ENCODE data around the gene HDAC6. TPM values are rescaled to one million over a fixed set of nuclear protein-coding genes. Genes with fewer than 3 reads are reported as not detected.

Gene HDAC6
- total RNA-seq, 1 donor from 2014 or later = 151 TPM

DNA sequence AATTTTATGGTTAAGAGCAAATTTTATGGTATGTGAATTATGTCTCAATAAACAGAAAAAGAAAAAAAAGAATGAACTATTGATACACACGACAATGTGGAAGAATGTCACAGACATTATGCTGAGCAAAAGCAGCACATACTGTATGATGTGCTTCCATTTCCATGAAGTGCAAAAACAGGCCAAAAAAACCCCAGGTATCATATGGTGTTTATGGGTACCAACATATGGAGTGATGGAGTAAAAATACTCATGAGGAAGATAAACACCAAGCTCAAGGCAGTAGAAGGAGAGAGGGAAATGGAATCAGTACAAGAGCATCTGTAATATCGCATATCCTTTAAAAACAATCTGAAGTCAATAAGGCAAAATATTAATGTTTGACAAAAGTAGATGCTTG, 19.7 kb upstream of the HDAC6 start:
- Mint-ChIP-seq H3K9me3 (no peaks in the 10 kb centered on the region), H3K36me3 (no peaks in the 10 kb centered on the region), H3K4me1 (ENCODE audit: unreplicated experiment) (no peaks in the 10 kb centered on the region), H3K27me3 (peaks cover 15% of the 10 kb centered on the region), H3K27ac (no peak overlapping the region), H3K4me3 (no peak overlapping the region)
- TF ChIP-seq, protein P1, sequence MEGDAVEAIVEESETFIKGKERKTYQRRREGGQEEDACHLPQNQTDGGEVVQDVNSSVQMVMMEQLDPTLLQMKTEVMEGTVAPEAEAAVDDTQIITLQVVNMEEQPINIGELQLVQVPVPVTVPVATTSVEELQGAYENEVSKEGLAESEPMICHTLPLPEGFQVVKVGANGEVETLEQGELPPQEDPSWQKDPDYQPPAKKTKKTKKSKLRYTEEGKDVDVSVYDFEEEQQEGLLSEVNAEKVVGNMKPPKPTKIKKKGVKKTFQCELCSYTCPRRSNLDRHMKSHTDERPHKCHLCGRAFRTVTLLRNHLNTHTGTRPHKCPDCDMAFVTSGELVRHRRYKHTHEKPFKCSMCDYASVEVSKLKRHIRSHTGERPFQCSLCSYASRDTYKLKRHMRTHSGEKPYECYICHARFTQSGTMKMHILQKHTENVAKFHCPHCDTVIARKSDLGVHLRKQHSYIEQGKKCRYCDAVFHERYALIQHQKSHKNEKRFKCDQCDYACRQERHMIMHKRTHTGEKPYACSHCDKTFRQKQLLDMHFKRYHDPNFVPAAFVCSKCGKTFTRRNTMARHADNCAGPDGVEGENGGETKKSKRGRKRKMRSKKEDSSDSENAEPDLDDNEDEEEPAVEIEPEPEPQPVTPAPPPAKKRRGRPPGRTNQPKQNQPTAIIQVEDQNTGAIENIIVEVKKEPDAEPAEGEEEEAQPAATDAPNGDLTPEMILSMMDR (conservative IDR thresholded peaks at IDR 0.05) = no peak
- DNase-seq (ENCODE audit: extremely low spot score, unreplicated experiment) = no peak

DNA sequence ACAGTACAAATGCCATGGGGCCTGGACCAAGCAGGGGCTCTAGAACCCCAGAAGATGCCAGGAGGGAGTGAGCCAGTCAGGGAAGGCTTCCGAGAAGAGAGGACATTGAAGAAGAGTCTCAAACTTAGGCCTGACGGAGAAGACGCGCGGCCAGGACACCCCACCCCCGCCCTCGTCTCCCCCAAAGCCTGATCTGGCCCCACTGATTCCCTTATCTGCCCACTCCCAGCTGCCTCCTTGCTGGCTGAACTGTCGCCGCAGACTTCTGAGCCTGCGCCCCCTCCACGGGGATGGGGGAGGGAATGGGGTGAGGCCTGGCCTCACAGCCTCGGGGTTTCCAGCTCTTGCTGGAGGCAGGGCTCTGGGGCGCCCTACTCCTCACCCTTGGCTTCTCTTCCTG, 19.1 kb upstream of the HDAC6 start:
- H3K36me3 Mint-ChIP-seq = no peaks in the 10 kb centered on the region
- no peaks in the 10 kb centered on the region for H3K9me3 Mint-ChIP-seq
- H3K27me3 Mint-ChIP-seq = peaks cover 15% of the 10 kb centered on the region
- DNase-seq (ENCODE audit: extremely low spot score, unreplicated experiment) = no peak
- TF ChIP-seq, protein P1 (conservative IDR thresholded peaks at IDR 0.05) = no peak
- H3K27ac Mint-ChIP-seq = no peak overlapping the region
- no peaks in the 10 kb centered on the region for H3K4me1 Mint-ChIP-seq (ENCODE audit: unreplicated experiment)
- no peak overlapping the region for H3K4me3 Mint-ChIP-seq

DNA sequence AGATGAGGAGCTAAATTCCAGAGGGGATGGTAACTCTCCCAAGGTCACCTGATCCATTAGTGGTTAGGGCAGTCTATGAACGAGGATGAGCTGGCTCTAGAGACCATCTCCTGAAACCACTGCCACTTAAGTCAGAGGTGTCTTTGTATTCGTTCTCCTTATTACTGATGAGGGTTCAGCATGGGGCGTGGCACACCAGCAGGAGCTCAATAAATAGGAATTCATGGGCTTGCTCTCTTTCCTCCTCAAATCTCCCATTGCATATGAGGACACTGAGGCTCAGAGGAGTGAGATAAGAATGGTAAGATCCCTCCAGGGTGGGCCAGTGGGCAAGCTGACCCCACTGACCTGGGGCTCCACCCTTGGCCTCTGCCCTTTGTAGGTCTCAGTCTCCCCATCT, 17.1 kb upstream of the HDAC6 start:
- Mint-ChIP-seq H3K4me3 (no peak overlapping the region), H3K36me3 (no peaks in the 10 kb centered on the region), H3K4me1 (ENCODE audit: unreplicated experiment) (no peaks in the 10 kb centered on the region), H3K27me3 (peaks cover 17% of the 10 kb centered on the region), H3K9me3 (no peaks in the 10 kb centered on the region), H3K27ac (no peak overlapping the region)
- no peak for DNase-seq (ENCODE audit: extremely low spot score, unreplicated experiment)
- TF ChIP-seq, protein P1 (conservative IDR thresholded peaks at IDR 0.05) = no peak

DNA sequence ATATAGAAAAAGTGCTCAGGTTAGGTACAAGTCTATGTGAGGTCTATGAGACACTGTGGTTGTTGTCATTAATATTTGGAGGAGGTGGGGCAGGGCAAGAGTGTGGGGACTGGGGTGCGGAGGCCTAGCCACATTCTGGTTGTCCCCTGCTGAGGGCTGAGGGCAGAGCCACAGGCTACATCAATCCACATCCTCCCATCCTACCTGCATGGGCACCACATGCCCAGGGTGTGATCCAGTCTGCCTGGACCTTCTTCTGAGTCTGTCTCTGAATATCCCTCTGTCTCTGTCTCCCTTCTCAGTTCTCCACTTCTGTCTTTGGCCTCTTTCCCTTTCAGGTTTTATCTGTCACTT, 16.7 kb upstream of the HDAC6 start:
- no peak overlapping the region for H3K4me3 Mint-ChIP-seq
- DNase-seq (ENCODE audit: extremely low spot score, unreplicated experiment) = no peak
- no peaks in the 10 kb centered on the region for H3K9me3 Mint-ChIP-seq
- H3K4me1 Mint-ChIP-seq (ENCODE audit: unreplicated experiment) = no peaks in the 10 kb centered on the region
- H3K27ac Mint-ChIP-seq = no peak overlapping the region
- TF ChIP-seq, protein P1 (conservative IDR thresholded peaks at IDR 0.05) = no peak
- no peaks in the 10 kb centered on the region for H3K36me3 Mint-ChIP-seq
- H3K27me3 Mint-ChIP-seq = peaks cover 17% of the 10 kb centered on the region

DNA sequence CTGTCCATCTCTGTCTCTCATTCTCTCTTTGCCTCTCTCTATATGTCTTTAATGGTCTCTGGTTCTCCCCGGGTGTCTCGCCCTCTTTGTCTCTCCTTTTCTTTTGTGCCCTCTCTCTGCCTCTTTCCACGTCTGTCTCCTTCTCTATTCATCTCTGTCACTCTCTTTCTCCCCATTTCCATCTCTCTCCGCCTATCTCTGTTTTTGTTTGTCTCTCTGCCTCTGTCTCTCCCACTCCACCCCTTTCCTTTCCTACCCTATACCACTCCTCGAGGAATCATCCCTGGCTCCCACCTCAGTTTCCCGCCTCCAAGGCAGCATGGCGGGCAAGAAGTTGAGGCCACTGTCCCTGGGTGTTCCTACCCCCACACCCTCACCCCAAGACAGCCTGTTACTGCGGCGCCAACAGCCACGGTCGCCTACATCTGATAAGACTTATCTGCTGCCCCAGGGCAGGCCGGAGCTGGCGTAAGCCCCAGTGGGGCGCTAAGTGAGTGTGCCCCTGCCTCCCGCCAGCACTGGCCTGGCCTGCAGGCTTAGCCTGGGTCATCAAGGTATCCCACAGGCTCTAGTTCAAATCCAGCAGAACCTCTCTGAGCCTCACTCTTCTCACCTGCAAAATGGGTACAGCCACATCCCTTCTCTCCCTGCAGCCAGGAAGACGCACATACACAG, 16.2 kb upstream of the HDAC6 start:
- Mint-ChIP-seq H3K4me3 (no peak overlapping the region), H3K36me3 (no peaks in the 10 kb centered on the region), H3K9me3 (no peaks in the 10 kb centered on the region), H3K27ac (no peak overlapping the region), H3K4me1 (ENCODE audit: unreplicated experiment) (no peaks in the 10 kb centered on the region), H3K27me3 (peaks cover 17% of the 10 kb centered on the region)
- DNase-seq (ENCODE audit: extremely low spot score, unreplicated experiment) = no peak
- TF ChIP-seq, protein P1 (conservative IDR thresholded peaks at IDR 0.05) = no peak
